Esophagus squamous epithelium (tissue), 5 donors: ENCODE measurements around the gene PIP5KL1. TPM values are rescaled to one million over a fixed set of nuclear protein-coding genes. Genes with fewer than 3 reads are reported as not detected.

Experiments used
- DNase-seq: peaks from one replicate; lab custom pipeline; 2025; lab: John Stamatoyannopoulos, UW
- H3K27ac ChIP-seq, 4 donors: fragments of 200-600 bp; sonication (generic); one replicate each; pipeline ENCODE4 v1.5.1; 2016 to 2019; ENCODE audit warnings: mild to moderate bottlenecking in 1 of 4
- H3K27me3 ChIP-seq, 4 donors: fragments of 200-600 bp; sonication (generic); 1 replicate in 3 of 4; 2 replicates in 1 of 4; pipeline versions ENCODE4 v1.5.1 to v1.6.0; 2017 to 2021; ENCODE audit warnings: antibody characterized with exemption in 1 of 4
- H3K36me3 ChIP-seq, 3 donors: fragments of 200-600 bp; sonication (generic); one replicate each; pipeline ENCODE4 v1.5.1; 2016 to 2019
- H3K4me1 ChIP-seq, 3 donors: fragments of 200-600 bp; sonication (generic); one replicate each; pipeline ENCODE4 v1.5.1; 2017 to 2019
- H3K4me3 ChIP-seq, 4 donors: fragments of 200-600 bp; sonication (generic); 1 replicate in 3 of 4; 2 replicates in 1 of 4; pipeline ENCODE4 v1.5.1; 2016 to 2019; ENCODE audit warnings: mild to moderate bottlenecking in 2 of 4, moderate library complexity in 1 of 4
- H3K9me3 ChIP-seq, 3 donors: fragments of 200-600 bp; sonication (generic); one replicate each; pipeline ENCODE4 v1.5.1; 2016 to 2019
- POLR2A ChIP-seq, 4 donors: fragments of 450-650 bp; IDR thresholded peaks; one replicate each; pipeline ENCODE4 v1.6.1; 2017; ENCODE audit warnings: antibody characterized with exemption in 4 of 4, mild to moderate bottlenecking in 4 of 4, moderate library complexity in 3 of 4
- WGBS, 2 donors: methylation state at CpG; one replicate each; pipeline ENCODE4 v1.1.5; 2018; 5-methylcytosine and 5-hydroxymethylcytosine counted together
- intact Hi-C: fragments of 100-400 bp; cut with DNase I; formaldehyde crosslinking; loops from one replicate; pipeline ENCODE4 v1.15.0; 2022
- total RNA-seq, 4 donors: library from RNA; depleted of rRNA; stranded (reverse); fragments of >200 nt; gene quantifications; one replicate each; pipeline ENCODE4 v1.1.0, GENCODE V29; 2016
- TF ChIP-seq, protein P1 (sequence below), 6 experiments: fragments of 450-650 bp in 4 of 6; fragments of 200-600 bp in 2 of 6; sonication (generic) in 2 of 6; IDR thresholded peaks; one replicate each; pipeline ENCODE4 v1.5.1; 2016 to 2019; ENCODE audit warnings: antibody characterized with exemption in 6 of 6, mild to moderate bottlenecking in 4 of 6, moderate library complexity in 4 of 6
- donor health status: DM: yes; HTN: yes; CAD: no.

PIP5KL1 gene
- total RNA-seq, 4 donors from 2014 or later = 3.1 to 4.6 (median 3.6) TPM; not detected in 1

DNA sequence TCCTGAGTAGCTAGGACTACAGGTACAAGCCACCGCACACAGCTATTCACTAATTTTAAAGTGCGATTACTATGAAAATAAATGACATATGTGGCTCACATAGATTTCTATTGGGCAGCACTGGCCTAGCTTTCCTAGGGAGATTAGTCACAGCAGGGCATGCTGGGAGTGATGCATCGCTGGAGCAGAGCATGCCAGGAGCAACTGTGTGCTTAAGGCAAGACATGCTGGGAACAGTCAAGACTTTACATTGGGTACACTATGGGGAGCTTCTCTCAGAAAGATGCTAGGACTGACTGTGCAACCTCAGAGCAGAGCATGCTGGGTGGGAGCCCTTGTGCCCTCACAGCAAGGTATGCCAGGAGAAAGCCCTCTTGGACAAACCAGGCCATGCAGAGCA, 40.5 kb downstream of the PIP5KL1 start:
- Histone ChIP-seq H3K36me3 (peaks cover 42 to 100% (median 57%) of the 10 kb centered on the region in 3 donors), H3K4me3 (no peak overlapping the region), H3K27ac (no peak overlapping the region), H3K27me3 (no peaks in the 10 kb centered on the region), H3K9me3 (peaks cover 0 to 26% (median 10%) of the 10 kb centered on the region in 3 donors), H3K4me1 (peaks cover 0 to 7% (median 0%) of the 10 kb centered on the region in 3 donors)
- WGBS, 2 donors = 94 to 100% methylated on average over 2 to 3 of the region's 3 CpGs
- intact Hi-C loops = no loop called here
- no peak for DNase-seq
- TF ChIP-seq, protein P1, sequence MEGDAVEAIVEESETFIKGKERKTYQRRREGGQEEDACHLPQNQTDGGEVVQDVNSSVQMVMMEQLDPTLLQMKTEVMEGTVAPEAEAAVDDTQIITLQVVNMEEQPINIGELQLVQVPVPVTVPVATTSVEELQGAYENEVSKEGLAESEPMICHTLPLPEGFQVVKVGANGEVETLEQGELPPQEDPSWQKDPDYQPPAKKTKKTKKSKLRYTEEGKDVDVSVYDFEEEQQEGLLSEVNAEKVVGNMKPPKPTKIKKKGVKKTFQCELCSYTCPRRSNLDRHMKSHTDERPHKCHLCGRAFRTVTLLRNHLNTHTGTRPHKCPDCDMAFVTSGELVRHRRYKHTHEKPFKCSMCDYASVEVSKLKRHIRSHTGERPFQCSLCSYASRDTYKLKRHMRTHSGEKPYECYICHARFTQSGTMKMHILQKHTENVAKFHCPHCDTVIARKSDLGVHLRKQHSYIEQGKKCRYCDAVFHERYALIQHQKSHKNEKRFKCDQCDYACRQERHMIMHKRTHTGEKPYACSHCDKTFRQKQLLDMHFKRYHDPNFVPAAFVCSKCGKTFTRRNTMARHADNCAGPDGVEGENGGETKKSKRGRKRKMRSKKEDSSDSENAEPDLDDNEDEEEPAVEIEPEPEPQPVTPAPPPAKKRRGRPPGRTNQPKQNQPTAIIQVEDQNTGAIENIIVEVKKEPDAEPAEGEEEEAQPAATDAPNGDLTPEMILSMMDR (IDR thresholded peaks at IDR 0.05) = no peak
- TF ChIP-seq POLR2A (IDR thresholded peaks at IDR 0.05) = no peak

- no peaks in the 10 kb centered on the region for H3K27me3 ChIP-seq
- DNase-seq = no peak
- H3K36me3 ChIP-seq = peaks cover 22 to 91% (median 42%) of the 10 kb centered on the region in 3 donors
- intact Hi-C loops = no loop called here
- H3K27ac ChIP-seq = no peak overlapping the region
- H3K4me3 ChIP-seq = no peak overlapping the region
- H3K9me3 ChIP-seq = peaks cover 0 to 4% (median 0%) of the 10 kb centered on the region in 3 donors
- WGBS, 2 donors = 82 to 83% methylated on average over 2 of the region's 2 CpGs
- TF ChIP-seq, protein P1 (IDR thresholded peaks at IDR 0.05) = peak in 1 of 6 experiments; percentile 7
- TF ChIP-seq POLR2A (IDR thresholded peaks at IDR 0.05) = no peak
- peaks cover 0 to 24% (median 5%) of the 10 kb centered on the region in 3 donors for H3K4me1 ChIP-seq
Measured at GRCh38 chr9:127887792-127888191, 42.8 kb downstream of the PIP5KL1 start.

DNA sequence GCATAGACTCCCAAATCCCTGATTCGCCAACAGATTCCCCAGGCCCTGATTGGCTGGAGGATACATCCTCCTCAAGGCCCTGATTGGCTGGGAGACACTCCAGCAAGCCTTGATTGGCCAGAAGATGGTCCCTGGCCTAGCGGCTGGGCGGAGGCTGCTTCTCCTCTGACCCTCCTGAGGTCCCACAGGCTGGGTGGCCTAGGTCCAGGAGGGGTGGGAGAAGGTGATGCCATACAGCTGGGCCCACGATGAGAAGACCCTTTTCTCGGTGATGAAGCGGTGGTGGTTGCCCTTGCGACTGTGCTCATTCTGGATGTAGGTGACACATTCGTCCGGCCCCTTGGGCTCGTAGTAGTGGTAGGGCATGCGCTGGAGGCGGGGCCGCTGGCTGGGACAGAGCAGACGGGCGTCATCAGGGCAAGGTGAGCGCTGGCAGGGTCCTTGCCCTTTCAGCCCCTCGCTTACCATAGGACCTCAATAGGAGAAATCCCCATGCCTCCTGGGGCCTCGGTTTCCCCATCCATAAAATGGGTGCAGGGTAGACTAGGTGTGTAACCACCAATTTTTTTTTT, 44.1 kb downstream of the PIP5KL1 start:
- 92 to 100% methylated on average over 4 to 15 of the region's 18 CpGs for WGBS, 2 donors
- intact Hi-C loops = no loop called here
- TF ChIP-seq, protein P1 (IDR thresholded peaks at IDR 0.05) = no peak
- Histone ChIP-seq H3K36me3 (peaks cover 21 to 78% (median 36%) of the 10 kb centered on the region in 3 donors), H3K4me1 (peaks cover 0 to 25% (median 5%) of the 10 kb centered on the region in 3 donors), H3K4me3 (no peak overlapping the region), H3K27me3 (no peaks in the 10 kb centered on the region), H3K9me3 (no peaks in the 10 kb centered on the region), H3K27ac (no peak overlapping the region)
- DNase-seq = no peak

GRCh38 chr9:127885508-127886281, 44.9 kb downstream of the PIP5KL1 start:
- peaks cover 19 to 70% (median 32%) of the 10 kb centered on the region in 3 donors for H3K36me3 ChIP-seq
- 60 to 82% methylated on average over 5 to 12 of the region's 13 CpGs for WGBS, 2 donors
- intact Hi-C loops = no loop called here
- H3K4me1 ChIP-seq = peaks cover 0 to 25% (median 5%) of the 10 kb centered on the region in 3 donors
- DNase-seq = no peak
- no peak overlapping the region for H3K4me3 ChIP-seq
- no peak overlapping the region for H3K27ac ChIP-seq
- no peaks in the 10 kb centered on the region for H3K27me3 ChIP-seq
- no peak for TF ChIP-seq POLR2A (IDR thresholded peaks at IDR 0.05)
- TF ChIP-seq, protein P1 (IDR thresholded peaks at IDR 0.05) = no peak
- H3K9me3 ChIP-seq = no peaks in the 10 kb centered on the region

DNA sequence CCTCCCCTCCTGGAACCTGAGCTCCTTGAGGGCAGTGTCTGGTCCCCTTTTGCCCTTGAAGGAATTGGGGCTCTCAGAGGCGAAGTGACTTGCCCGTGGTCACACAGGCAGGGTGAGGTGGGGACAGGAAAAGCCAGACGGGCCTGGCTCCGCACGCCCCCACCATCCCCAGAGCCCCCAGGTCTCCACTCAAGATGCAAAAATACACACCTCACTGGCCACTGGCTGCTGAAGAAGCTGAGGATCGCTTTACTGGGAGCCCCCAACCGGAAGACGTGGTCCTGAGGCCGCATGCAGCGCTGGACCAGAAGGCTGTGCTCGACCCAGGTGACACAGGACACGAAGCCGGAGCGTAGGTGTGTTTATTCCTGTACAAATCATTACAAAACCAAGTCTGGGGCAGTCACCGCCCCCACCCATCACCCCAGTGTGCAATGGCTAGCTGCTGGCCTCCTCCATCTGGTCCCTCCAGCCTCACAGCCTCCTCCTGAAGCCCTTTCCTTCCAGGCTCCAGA, 45.5 kb downstream of the PIP5KL1 start:
- WGBS, 2 donors = 62% methylated on average over 3 of the region's 15 CpGs; no CpG with 5 or more reads in 1 of the 2 donors
- H3K36me3 ChIP-seq = peaks cover 12 to 64% (median 26%) of the 10 kb centered on the region in 3 donors
- no peak for TF ChIP-seq POLR2A (IDR thresholded peaks at IDR 0.05)
- TF ChIP-seq, protein P1 (IDR thresholded peaks at IDR 0.05) = no peak
- DNase-seq = no peak
- H3K9me3 ChIP-seq = no peaks in the 10 kb centered on the region
- H3K4me3 ChIP-seq = no peak overlapping the region
- intact Hi-C loops = no loop called here
- no peaks in the 10 kb centered on the region for H3K27me3 ChIP-seq
- H3K4me1 ChIP-seq = peaks cover 0 to 25% (median 5%) of the 10 kb centered on the region in 3 donors
- peak overlapping the region in 1 of 4 donors; percentile 19 for H3K27ac ChIP-seq
